Neuronal stem cell (in vitro differentiated cells): ENCODE results near the gene CAMTA1.
A peak's percentile ranks its signal among the peaks of the same experiment; 100 is the strongest.

Source experiments
- DNase-seq: peaks from one replicate; pipeline ENCODE4 v3.0.0-alpha.2; 2013; ENCODE audit warnings: low spot score
- H2AFZ ChIP-seq: one replicate; pipeline ENCODE4 v1.6.1; 2013; ENCODE audit warnings: mild to moderate bottlenecking, low read length, inconsistent platforms
- H2AK5ac ChIP-seq: 2 replicates; pipeline ENCODE4 v1.6.1; 2013; ENCODE audit warnings: low read depth, mild to moderate bottlenecking, inconsistent platforms, low read length, moderate library complexity, mixed read lengths
- H2BK120ac ChIP-seq: 2 replicates; pipeline ENCODE4 v1.6.1; 2013; ENCODE audit warnings: low read depth, mild to moderate bottlenecking, inconsistent platforms, low read length, moderate library complexity, mixed read lengths
- H2BK12ac ChIP-seq: one replicate; pipeline ENCODE4 v1.6.1; 2013; ENCODE audit warnings: low read length, inconsistent platforms
- H2BK15ac ChIP-seq: 2 replicates; pipeline ENCODE4 v1.6.1; 2013; ENCODE audit warnings: mild to moderate bottlenecking, low read length, inconsistent platforms, mixed read lengths
- H2BK5ac ChIP-seq: one replicate; pipeline ENCODE4 v1.6.1; 2013; ENCODE audit warnings: inconsistent platforms, mild to moderate bottlenecking, low read length, moderate library complexity
- H3K14ac ChIP-seq: one replicate; pipeline ENCODE4 v1.6.1; 2013; ENCODE audit warnings: low read length, inconsistent platforms
- H3K18ac ChIP-seq: 2 replicates; pipeline ENCODE4 v1.6.1; 2013; ENCODE audit warnings: low read length, inconsistent platforms
- H3K23ac ChIP-seq: 2 replicates; pipeline ENCODE4 v1.6.1; 2013; ENCODE audit warnings: low read depth, mild to moderate bottlenecking, mixed read lengths, low read length, inconsistent platforms; ENCODE audit not compliant: poor library complexity
- H3K27ac ChIP-seq: replicated peaks from 3 replicates; pipeline ENCODE4 v1.5.1; 2013; ENCODE audit warnings: low read length, inconsistent platforms
- H3K27me3 ChIP-seq, 3 experiments: 2 replicates each; pipeline ENCODE4 v1.6.1; 2013; ENCODE audit warnings: low read length in 3 of 3, mild to moderate bottlenecking in 2 of 3, inconsistent platforms in 1 of 3, low read depth in 1 of 3, mixed read lengths in 1 of 3, moderate library complexity in 1 of 3; ENCODE audit not compliant: control insufficient read depth in 3 of 3, insufficient read depth in 3 of 3
- H3K36me3 ChIP-seq, 2 donors: replicated peaks in 1 of 2; 2 replicates each; pipeline ENCODE4 v1.6.1; 2013; ENCODE audit warnings: low read length in 2 of 2; ENCODE audit not compliant: control insufficient read depth in 2 of 2, insufficient read depth in 2 of 2
- H3K4ac ChIP-seq: 2 replicates; pipeline ENCODE4 v1.6.1; 2013; ENCODE audit warnings: inconsistent platforms, mild to moderate bottlenecking, low read length, moderate library complexity
- H3K4me1 ChIP-seq, 2 donors: 1 replicate in 1 of 2; 2 replicates in 1 of 2; pipeline ENCODE4 v1.6.1; 2013; ENCODE audit warnings: low read length in 2 of 2, low read depth in 1 of 2; ENCODE audit not compliant: control insufficient read depth in 2 of 2, insufficient read depth in 1 of 2
- H3K4me2 ChIP-seq: one replicate; pipeline ENCODE4 v1.6.1; 2013; ENCODE audit warnings: mild to moderate bottlenecking, low read length, inconsistent platforms; ENCODE audit not compliant: insufficient read depth, poor library complexity, severe bottlenecking
- H3K4me3 ChIP-seq, 2 donors: 2 replicates each; pipeline ENCODE4 v1.5.1; 2013; ENCODE audit warnings: low read length in 2 of 2, mild to moderate bottlenecking in 2 of 2, inconsistent platforms in 1 of 2, moderate library complexity in 1 of 2
- H3K79me1 ChIP-seq: one replicate; pipeline ENCODE4 v1.6.1; 2013; ENCODE audit warnings: low read depth, mild to moderate bottlenecking, inconsistent platforms, low read length, moderate library complexity
- H3K9ac ChIP-seq: one replicate; pipeline ENCODE4 v1.6.1; 2013; ENCODE audit warnings: mild to moderate bottlenecking, low read depth, low read length, inconsistent platforms; ENCODE audit not compliant: poor library complexity
- H3K9me3 ChIP-seq, 2 donors: replicated peaks in 1 of 2; 2 replicates each; pipeline versions ENCODE3 to v1.6.1; 2013; ENCODE audit warnings: low read length in 2 of 2, mild to moderate bottlenecking in 2 of 2, inconsistent platforms in 1 of 2, low read depth in 1 of 2, mixed read lengths in 1 of 2, moderate library complexity in 1 of 2; ENCODE audit not compliant: control insufficient read depth in 2 of 2, insufficient read depth in 1 of 2
- H4K8ac ChIP-seq: one replicate; pipeline ENCODE4 v1.6.1; 2013; ENCODE audit warnings: low read depth, mild to moderate bottlenecking, inconsistent platforms, low read length, moderate library complexity
- H4K91ac ChIP-seq: one replicate; pipeline ENCODE4 v1.6.1; 2013; ENCODE audit warnings: low read length, low read depth, mild to moderate bottlenecking, inconsistent platforms; ENCODE audit not compliant: poor library complexity
- WGBS, 2 donors: extraction: QIAGEN DNeasy Blood & Tissue Kit; methylation state at CpG; one replicate each; pipeline ENCODE4 v1.1.7; 2013; ENCODE audit warnings: missing lambda C conversion rate in 2 of 2, mixed read lengths in 1 of 2; ENCODE audit not compliant: insufficient read length in 2 of 2, insufficient replicate concordance in 1 of 2; ENCODE audit errors: extremely low coverage in 2 of 2; 5-methylcytosine and 5-hydroxymethylcytosine counted together

CAMTA1 gene

GRCh38 chr1:7677111-7677510 lies 891.9 kb downstream of the CAMTA1 start:
- Histone ChIP-seq H3K23ac (no peak overlapping the region), H2BK12ac (no peak overlapping the region), H3K4me3 (no peak overlapping the region), H3K4me2 (no peak overlapping the region), H3K4me1 (peaks cover 2 to 15% of the 10 kb centered on the region in 2 donors), H2BK5ac (peak overlapping the region; percentile 54), H2AK5ac (no peak overlapping the region), H3K4ac (no peak overlapping the region), H3K79me1 (no peaks in the 10 kb centered on the region), H2BK120ac (no peak overlapping the region), H2AFZ (no peak overlapping the region), H3K18ac (no peak overlapping the region), H2BK15ac (no peak overlapping the region), H3K36me3 (no peaks in the 10 kb centered on the region), H3K9ac (no peak overlapping the region), H4K8ac (no peak overlapping the region), H3K9me3 (no peaks in the 10 kb centered on the region), H3K14ac (no peak overlapping the region), H3K27me3 (peaks cover 0 to 4% (median 3%) of the 10 kb centered on the region in 3 experiments), H4K91ac (no peak overlapping the region), H3K27ac (no peak overlapping the region)
- WGBS, 2 donors = no CpG with 5 or more reads among the region's 7 CpGs
- DNase-seq = no peak

GRCh38 chr1:7677815-7678214 lies 892.6 kb downstream of the CAMTA1 start:
- Histone ChIP-seq H3K27ac (no peak overlapping the region), H2AK5ac (peak overlapping the region; percentile 8), H3K27me3 (peaks cover 0 to 4% (median 3%) of the 10 kb centered on the region in 3 experiments), H3K4ac (no peak overlapping the region), H3K9ac (no peak overlapping the region), H3K4me2 (no peak overlapping the region), H4K8ac (no peak overlapping the region), H2BK120ac (no peak overlapping the region), H2BK15ac (peak overlapping the region; percentile 52), H3K14ac (no peak overlapping the region), H4K91ac (no peak overlapping the region), H3K79me1 (no peaks in the 10 kb centered on the region), H3K4me1 (peaks cover 2 to 15% of the 10 kb centered on the region in 2 donors), H3K18ac (no peak overlapping the region), H2BK5ac (peak overlapping the region; percentile 54), H2AFZ (no peak overlapping the region), H3K23ac (no peak overlapping the region), H2BK12ac (no peak overlapping the region), H3K9me3 (no peaks in the 10 kb centered on the region), H3K36me3 (no peaks in the 10 kb centered on the region), H3K4me3 (no peak overlapping the region)
- DNase-seq = no peak
- no CpG with 5 or more reads among the region's 10 CpGs for WGBS, 2 donors

GRCh38 chr1:7678491-7679158 lies 893.4 kb downstream of the CAMTA1 start:
- Histone ChIP-seq H3K9me3 (no peaks in the 10 kb centered on the region), H2BK5ac (no peak overlapping the region), H3K9ac (no peak overlapping the region), H3K23ac (no peak overlapping the region), H3K27ac (no peak overlapping the region), H4K8ac (no peak overlapping the region), H3K4ac (no peak overlapping the region), H3K18ac (no peak overlapping the region), H2BK120ac (no peak overlapping the region), H3K4me1 (peaks cover 2 to 15% of the 10 kb centered on the region in 2 donors), H2AFZ (no peak overlapping the region), H3K4me3 (no peak overlapping the region), H2AK5ac (peak overlapping the region; percentile 57), H3K36me3 (no peaks in the 10 kb centered on the region), H3K14ac (no peak overlapping the region), H3K79me1 (no peaks in the 10 kb centered on the region), H4K91ac (no peak overlapping the region), H3K27me3 (peaks cover 0 to 4% (median 3%) of the 10 kb centered on the region in 3 experiments), H3K4me2 (no peak overlapping the region), H2BK15ac (no peak overlapping the region), H2BK12ac (no peak overlapping the region)
- no peak for DNase-seq
- no CpG with 5 or more reads among the region's 9 CpGs for WGBS, 2 donors

- peaks cover 2 to 15% of the 10 kb centered on the region in 2 donors for H3K4me1 ChIP-seq
- no peaks in the 10 kb centered on the region for H3K79me1 ChIP-seq
- H3K4ac ChIP-seq = no peak overlapping the region
- peak overlapping the region; percentile 57 for H2AK5ac ChIP-seq
- H2BK15ac ChIP-seq = no peak overlapping the region
- H4K91ac ChIP-seq = no peak overlapping the region
- H3K36me3 ChIP-seq = no peaks in the 10 kb centered on the region
- H3K4me3 ChIP-seq = peak overlapping the region in 1 of 2 donors; percentile 76
- H2AFZ ChIP-seq = peak overlapping the region; percentile 98
- H3K27ac ChIP-seq = no peak overlapping the region
- peaks cover 0 to 4% (median 3%) of the 10 kb centered on the region in 3 experiments for H3K27me3 ChIP-seq
- H3K14ac ChIP-seq = no peak overlapping the region
- no peak overlapping the region for H2BK120ac ChIP-seq
- H2BK12ac ChIP-seq = no peak overlapping the region
- no peak overlapping the region for H3K9ac ChIP-seq
- no peak overlapping the region for H4K8ac ChIP-seq
- H2BK5ac ChIP-seq = no peak overlapping the region
- H3K9me3 ChIP-seq = no peaks in the 10 kb centered on the region
- H3K18ac ChIP-seq = peak overlapping the region; percentile 99
- no peak overlapping the region for H3K23ac ChIP-seq
- H3K4me2 ChIP-seq = no peak overlapping the region
- no CpG with 5 or more reads among the region's 17 CpGs for WGBS, 2 donors
- no peak for DNase-seq
These were observed 894.1 kb downstream of the CAMTA1 start for GRCh38 chr1:7679159-7679872.
